ENCODE measurements around the gene ALG12. TPM values are rescaled to one million over a fixed set of nuclear protein-coding genes. Genes with fewer than 3 reads are reported as not detected.

The ALG12 gene
- total RNA-seq, 4 donors from 2014 or later, result 17.3 to 25.5 (median 22.1) TPM

DNA sequence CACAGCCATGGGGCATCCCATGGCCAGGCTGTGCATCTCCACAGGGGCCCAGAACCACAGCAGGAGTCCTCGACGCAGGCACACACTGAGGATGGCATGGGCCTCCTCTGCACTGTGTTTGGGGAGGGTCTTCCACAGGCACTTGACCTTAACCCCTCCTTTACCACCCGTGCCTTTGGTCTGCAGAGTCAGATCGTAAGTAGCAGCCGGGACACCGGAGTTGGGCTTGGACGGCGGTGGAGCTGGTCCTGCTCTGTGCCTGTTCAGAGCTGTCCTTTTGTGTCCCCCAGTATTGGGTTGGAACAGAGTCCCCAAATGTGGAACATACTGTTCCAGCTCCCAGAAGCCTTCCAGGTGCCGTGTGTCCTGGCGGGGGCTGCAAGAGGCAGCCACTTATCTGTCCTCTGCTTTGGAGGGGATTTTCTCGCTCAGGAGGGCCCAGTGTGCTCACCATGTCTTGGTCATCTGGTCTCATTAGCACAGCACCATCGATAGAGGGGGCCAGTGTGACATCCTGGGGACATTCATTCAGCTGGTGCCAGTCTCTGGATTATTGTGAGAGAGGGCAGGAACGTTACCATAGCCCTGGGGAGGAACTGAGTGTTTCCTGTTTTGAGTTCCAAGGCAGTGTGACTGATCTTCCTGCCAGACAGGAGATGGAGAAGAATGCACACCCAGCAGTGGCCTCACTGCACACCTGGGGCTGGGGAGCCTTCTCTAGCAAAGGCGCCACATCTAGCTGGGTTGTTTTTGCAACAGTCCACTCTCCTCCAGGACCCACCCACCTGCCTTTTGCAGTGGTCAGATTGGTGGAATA is 12.6 kb upstream of the ALG12 start:
- Histone ChIP-seq H3K4me3 (no peak overlapping the region), H3K27me3 (no peaks in the 10 kb centered on the region), H3K9me3 (no peaks in the 10 kb centered on the region), H3K4me1 (peaks cover 9 to 55% (median 44%) of the 10 kb centered on the region in 4 donors), H3K36me3 (peaks cover 0 to under 1% (median 0%) of the 10 kb centered on the region in 3 donors), H3K27ac (peak overlapping the region in 3 of 4 donors; percentile 38 to 95 (median 74))
- peak; percentile 73 to 93 (median 87) for DNase-seq
- TF ChIP-seq, protein P1, sequence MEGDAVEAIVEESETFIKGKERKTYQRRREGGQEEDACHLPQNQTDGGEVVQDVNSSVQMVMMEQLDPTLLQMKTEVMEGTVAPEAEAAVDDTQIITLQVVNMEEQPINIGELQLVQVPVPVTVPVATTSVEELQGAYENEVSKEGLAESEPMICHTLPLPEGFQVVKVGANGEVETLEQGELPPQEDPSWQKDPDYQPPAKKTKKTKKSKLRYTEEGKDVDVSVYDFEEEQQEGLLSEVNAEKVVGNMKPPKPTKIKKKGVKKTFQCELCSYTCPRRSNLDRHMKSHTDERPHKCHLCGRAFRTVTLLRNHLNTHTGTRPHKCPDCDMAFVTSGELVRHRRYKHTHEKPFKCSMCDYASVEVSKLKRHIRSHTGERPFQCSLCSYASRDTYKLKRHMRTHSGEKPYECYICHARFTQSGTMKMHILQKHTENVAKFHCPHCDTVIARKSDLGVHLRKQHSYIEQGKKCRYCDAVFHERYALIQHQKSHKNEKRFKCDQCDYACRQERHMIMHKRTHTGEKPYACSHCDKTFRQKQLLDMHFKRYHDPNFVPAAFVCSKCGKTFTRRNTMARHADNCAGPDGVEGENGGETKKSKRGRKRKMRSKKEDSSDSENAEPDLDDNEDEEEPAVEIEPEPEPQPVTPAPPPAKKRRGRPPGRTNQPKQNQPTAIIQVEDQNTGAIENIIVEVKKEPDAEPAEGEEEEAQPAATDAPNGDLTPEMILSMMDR (IDR thresholded peaks at IDR 0.05), result peak; percentile 40 to 84 (median 64)
- TF ChIP-seq POLR2A (IDR thresholded peaks at IDR 0.05), result peak in 1 of 2 donors; percentile 42

DNA sequence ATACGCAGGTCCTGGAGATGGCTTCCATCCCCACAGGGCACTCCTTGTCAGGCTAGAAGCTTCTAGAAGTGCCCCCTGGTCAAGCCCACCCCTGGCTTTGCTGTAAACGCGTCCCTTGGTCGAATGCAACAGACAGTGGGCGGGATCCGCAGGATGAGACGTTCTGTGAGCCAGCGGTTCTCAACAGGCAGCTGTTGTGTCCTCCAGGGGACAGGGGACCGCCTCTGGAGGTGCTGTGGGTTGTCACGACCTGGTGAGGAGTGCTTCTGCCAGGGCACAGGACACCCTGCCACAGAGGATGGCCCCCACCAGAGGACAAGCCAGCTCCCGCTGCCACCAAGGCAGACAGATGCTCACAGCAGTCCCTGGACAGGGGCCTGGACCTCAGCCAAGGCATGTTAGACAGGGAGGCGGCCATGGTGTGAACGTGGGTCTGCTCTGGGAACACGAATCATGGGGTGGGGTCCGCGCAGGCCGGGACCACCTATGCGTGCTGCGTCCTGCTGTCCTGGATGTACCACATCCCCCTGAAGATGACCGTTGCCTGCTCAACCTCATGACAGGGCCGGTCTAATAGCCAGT is 11.8 kb upstream of the ALG12 start:
- peaks cover 9 to 57% (median 43%) of the 10 kb centered on the region in 4 donors for H3K4me1 ChIP-seq
- TF ChIP-seq, protein P1 (IDR thresholded peaks at IDR 0.05), result no peak
- TF ChIP-seq POLR2A (IDR thresholded peaks at IDR 0.05), result no peak
- H3K27me3 ChIP-seq, result no peaks in the 10 kb centered on the region
- peaks cover 0 to 7% (median 0%) of the 10 kb centered on the region in 3 donors for H3K36me3 ChIP-seq
- peak overlapping the region in 3 of 4 donors; percentile 3 to 95 (median 74) for H3K27ac ChIP-seq
- peak in 1 of 3 donors; percentile 37 for DNase-seq
- peak overlapping the region in 1 of 4 donors; percentile 46 for H3K4me3 ChIP-seq
- H3K9me3 ChIP-seq, result no peaks in the 10 kb centered on the region

DNA sequence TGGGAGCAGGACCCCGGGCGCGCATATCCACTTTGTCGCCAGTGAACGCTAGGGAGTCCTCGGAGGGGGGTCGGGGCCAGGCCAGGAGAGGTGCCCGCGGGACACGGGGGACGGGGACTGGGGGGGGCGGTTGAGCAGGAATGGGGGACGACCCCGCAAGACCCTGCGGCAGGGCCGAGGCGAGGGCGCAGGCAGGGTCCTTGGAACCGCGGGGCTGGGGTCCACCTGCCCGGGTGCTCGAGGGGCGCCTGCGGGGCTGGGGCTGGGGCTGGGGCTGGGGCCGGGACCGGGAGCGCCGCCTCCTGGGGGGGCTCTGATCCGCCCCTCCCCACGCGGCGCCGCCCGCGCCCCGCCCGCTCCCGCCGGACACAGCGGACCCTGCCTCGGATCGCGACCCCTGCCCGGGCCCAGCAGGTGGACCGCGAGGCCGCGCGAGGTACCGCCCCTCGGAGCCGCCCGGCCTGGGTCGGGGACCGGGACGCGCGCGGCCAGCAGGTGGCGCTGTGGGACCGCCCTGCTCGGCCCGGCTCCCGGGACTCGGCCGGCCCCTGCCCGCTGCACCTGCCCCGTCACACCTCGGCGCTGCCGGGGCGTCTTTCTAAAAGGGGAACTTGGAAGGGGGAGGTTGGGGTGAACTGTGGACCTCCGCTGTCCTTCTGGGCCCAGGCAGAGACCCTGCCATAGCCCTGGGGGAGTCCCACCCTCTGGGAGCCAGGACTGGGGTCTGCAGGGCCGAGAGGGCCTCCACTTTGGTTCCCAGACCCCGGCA is 11.2 kb upstream of the ALG12 start:
- TF ChIP-seq POLR2A (IDR thresholded peaks at IDR 0.05), result no peak
- TF ChIP-seq, protein P1 (IDR thresholded peaks at IDR 0.05), result peak; percentile 86 to 99 (median 98)
- Histone ChIP-seq H3K36me3 (peaks cover 0 to 7% (median 0%) of the 10 kb centered on the region in 3 donors), H3K27me3 (no peaks in the 10 kb centered on the region), H3K4me1 (peaks cover 2 to 51% (median 36%) of the 10 kb centered on the region in 4 donors), H3K27ac (peak overlapping the region in 2 of 4 donors; percentile 3 to 95), H3K9me3 (no peaks in the 10 kb centered on the region), H3K4me3 (peak overlapping the region in 3 of 4 donors; percentile 22 to 46 (median 45))
- DNase-seq, result peak; percentile 82 to 88 (median 85)

- DNase-seq, result peak in 1 of 3 donors; percentile 56
- peaks cover 0 to 46% (median 29%) of the 10 kb centered on the region in 4 donors for H3K4me1 ChIP-seq
- no peaks in the 10 kb centered on the region for H3K9me3 ChIP-seq
- H3K27ac ChIP-seq, result no peak overlapping the region
- no peak overlapping the region for H3K4me3 ChIP-seq
- TF ChIP-seq POLR2A (IDR thresholded peaks at IDR 0.05), result no peak
- TF ChIP-seq, protein P1 (IDR thresholded peaks at IDR 0.05), result no peak
- no peaks in the 10 kb centered on the region for H3K27me3 ChIP-seq
- H3K36me3 ChIP-seq, result peaks cover 0 to 7% (median 0%) of the 10 kb centered on the region in 3 donors
Observed at GRCh38 chr22:49928555-49929210, 10.4 kb upstream of the ALG12 start.

DNA sequence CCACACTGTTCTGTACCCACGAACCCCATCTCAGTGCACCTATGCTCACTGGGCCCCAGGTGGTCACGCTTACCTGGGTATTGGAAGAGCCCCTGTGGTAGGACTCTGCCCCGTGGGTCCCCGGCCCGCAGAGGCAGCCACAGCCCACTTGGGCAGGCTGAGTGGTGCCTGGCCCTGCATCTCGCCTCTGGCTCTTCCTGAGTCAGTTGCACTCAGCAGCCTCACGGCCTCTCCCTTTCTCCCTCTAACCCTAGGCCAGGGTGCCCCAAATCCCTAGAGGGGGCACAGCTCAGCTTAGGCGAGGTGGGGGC is 9.9 kb upstream of the ALG12 start:
- H3K27ac ChIP-seq, result no peak overlapping the region
- H3K4me1 ChIP-seq, result peaks cover 0 to 41% (median 24%) of the 10 kb centered on the region in 4 donors
- TF ChIP-seq, protein P1 (IDR thresholded peaks at IDR 0.05), result no peak
- no peaks in the 10 kb centered on the region for H3K9me3 ChIP-seq
- H3K4me3 ChIP-seq, result no peak overlapping the region
- H3K27me3 ChIP-seq, result no peaks in the 10 kb centered on the region
- peaks cover 0 to 7% (median 0%) of the 10 kb centered on the region in 3 donors for H3K36me3 ChIP-seq
- DNase-seq, result no peak

Data from Peyer's patch (tissue), 4 donors.